Heart left ventricle (tissue), 16 donors: ENCODE results near the gene OPCML. TPM values are rescaled to one million over a fixed set of nuclear protein-coding genes. Genes with fewer than 3 reads are reported as not detected.

Experiments
- ATAC-seq, 4 donors: fragments of 200-7000 bp; cut with Tn5 transposase; one replicate each; pipeline ENCODE4 v1.9.1; 2020 to 2022; ENCODE audit warnings: moderate library complexity in 4 of 4, mild to moderate bottlenecking in 3 of 4, moderate number of reproducible peaks in 1 of 4
- DNase-seq, 5 donors: peaks; one replicate each; pipeline ENCODE4 v3.0.0-alpha.2; 2020
- H3K27ac ChIP-seq, 12 donors: fragments of 200-600 bp; sonication (generic) in 4 of 12; one replicate each; pipeline versions ENCODE4 v1.5.0 to v1.8.0; 2016 to 2022; ENCODE audit warnings: mild to moderate bottlenecking in 2 of 12
- H3K27me3 ChIP-seq, 9 donors: fragments of 200-600 bp; sonication (generic) in 2 of 9; one replicate each; pipeline versions ENCODE4 v1.5.1 to v1.8.0; 2016 to 2022; ENCODE audit warnings: mild to moderate bottlenecking in 3 of 9
- H3K36me3 ChIP-seq, 9 donors: fragments of 200-600 bp; sonication (generic) in 2 of 9; one replicate each; pipeline versions ENCODE4 v1.5.0 to v1.8.0; 2018 to 2022; ENCODE audit warnings: mild to moderate bottlenecking in 2 of 9
- H3K4me1 ChIP-seq, 12 donors: fragments of 200-600 bp; sonication (generic) in 4 of 12; one replicate each; pipeline versions ENCODE4 v1.5.0 to v1.8.0; 2016 to 2022; ENCODE audit warnings: mild to moderate bottlenecking in 3 of 12
- H3K4me3 ChIP-seq, 12 donors: fragments of 200-600 bp; sonication (generic) in 4 of 12; one replicate each; pipeline versions ENCODE4 v1.5.0 to v1.8.0; 2017 to 2022; ENCODE audit warnings: mild to moderate bottlenecking in 9 of 12, moderate library complexity in 4 of 12
- H3K9me3 ChIP-seq, 12 donors: fragments of 200-600 bp; sonication (generic) in 4 of 12; one replicate each; pipeline versions ENCODE4 v1.5.0 to v1.8.0; 2016 to 2022; ENCODE audit warnings: mild to moderate bottlenecking in 1 of 12
- POLR2A ChIP-seq, 2 donors: fragments of 450-650 bp; IDR thresholded peaks; one replicate each; pipeline ENCODE4 v1.6.1; 2017; ENCODE audit warnings: antibody characterized with exemption in 2 of 2, mild to moderate bottlenecking in 2 of 2, moderate library complexity in 2 of 2
- WGBS, 4 donors: extraction: QIAGEN DNeasy Blood & Tissue Kit in 2 of 4; methylation state at CpG; one replicate each; pipeline versions ENCODE4 v1.1.5 to v1.1.7; 2013 to 2018; 5-methylcytosine and 5-hydroxymethylcytosine counted together
- intact Hi-C, 10 donors: fragments of 100-400 bp; cut with DNase I; formaldehyde crosslinking; loops; one replicate each; pipeline versions ENCODE4 v1.11.1 to v1.14.2; 2022
- polyA plus RNA-seq, 2 donors: library from polyadenylated mRNA; stranded (reverse); fragments of 200-250 nt; gene quantifications; one replicate each; pipeline ENCODE4 v1.2.3, GENCODE V29; 2013
- total RNA-seq, 9 donors: library from RNA; depleted of rRNA in 2 of 9; stranded (reverse); fragments of >200 nt in 2 of 9; fragmentation: NEBNext Ultra II Directional in 3 of 9; extraction: Animal tissue kit (Norgen Biotek cat#: 25700) in 3 of 9; gene quantifications; one replicate each; pipeline versions ENCODE4 v1.1.0 to v1.2.4, GENCODE V29; 2016 to 2023
- TF ChIP-seq, protein P1 (sequence below), 12 donors: fragments of 200-600 bp; sonication (generic) in 4 of 12; IDR thresholded peaks; one replicate each; pipeline versions ENCODE4 v1.5.0 to v1.8.0; 2018 to 2022; ENCODE audit warnings: antibody characterized with exemption in 12 of 12, mild to moderate bottlenecking in 5 of 12
- donor health status: ischemic (EF 13 %, LVEDD 7.1; RV severe dilation, severe dysfunction).
- donor health status: healthy with polysubstance abuse.
- donor health status: DM: no; HTN: yes; CAD: no.
- donor health status: DM: no; HTN: no; CAD: no.
- donor health status: ischemic (EF 25% LVEDD 6.9; RV normal size, moderate dysfunction).
- donor health status: ischemic (EF 25% LVEDD 5.7; RV mildly dilated, moderate dysfunction).
- donor health status: healthy.
- donor health status: DM: yes; HTN: yes; CAD: no.
- donor health status: ischemic (EF 35%, LVEDD 5.7; RV mildly dilated, moderate dysfunction).
- donor health status: nonischemic (EF 11% LVEDD 7.7; RV severe dilation, severe dysfunction).
- donor health status: DM: yes; HTN: yes; CAD: no.
- donor health status: PGD.
- donor health status: ischemic (EF 29% LVEDD 5.4; RV normal size, mild dysfunction).
- donor health status: nonischemic (EF 23%, LVEDD 6.1; RV moderate dilation, normal function).

OPCML gene
- total and polyA plus RNA-seq, 11 donors = 0.04 to 1.3 (median 0.23) TPM; not detected in 3

DNA sequence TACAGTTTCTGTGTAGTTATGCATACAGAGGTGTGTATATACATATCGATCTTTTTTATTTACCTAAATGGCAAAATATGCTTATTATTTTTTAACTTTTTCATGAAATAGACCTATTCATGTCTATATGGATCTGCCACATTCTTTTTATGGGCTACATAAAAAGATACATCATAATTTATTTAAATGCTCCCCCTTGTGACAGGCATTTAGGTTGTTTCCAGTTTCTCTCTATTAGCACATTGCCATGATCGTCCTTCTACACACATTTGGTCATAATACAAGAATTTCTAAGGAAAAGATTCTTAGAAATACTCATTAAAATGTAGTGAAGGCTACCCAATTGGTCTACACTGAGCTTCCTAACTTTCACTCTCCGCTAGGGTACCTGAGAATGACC lies 1067.4 kb downstream of the OPCML start:
- ATAC-seq = no peak

DNA sequence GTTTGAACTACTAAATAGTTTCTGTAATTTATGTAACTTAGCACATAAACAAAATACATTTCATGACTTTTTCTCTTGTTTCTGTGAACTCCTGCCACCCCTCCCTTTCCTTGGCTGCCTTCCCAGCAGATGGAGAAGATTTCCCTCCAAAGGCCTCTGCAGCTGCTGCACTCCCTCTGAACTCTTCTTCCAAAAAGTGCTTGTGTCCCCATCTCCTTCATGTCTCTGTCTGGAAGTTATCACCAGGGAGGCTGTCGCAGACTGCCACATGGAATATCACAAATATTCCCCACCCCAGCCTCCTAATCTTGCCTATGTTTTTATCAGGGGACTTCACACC lies 1068.3 kb downstream of the OPCML start:
- no peaks in the 10 kb centered on the region for H3K36me3 ChIP-seq
- no peak overlapping the region for H3K27ac ChIP-seq
- no peak for TF ChIP-seq POLR2A (IDR thresholded peaks at IDR 0.05)
- TF ChIP-seq, protein P1, sequence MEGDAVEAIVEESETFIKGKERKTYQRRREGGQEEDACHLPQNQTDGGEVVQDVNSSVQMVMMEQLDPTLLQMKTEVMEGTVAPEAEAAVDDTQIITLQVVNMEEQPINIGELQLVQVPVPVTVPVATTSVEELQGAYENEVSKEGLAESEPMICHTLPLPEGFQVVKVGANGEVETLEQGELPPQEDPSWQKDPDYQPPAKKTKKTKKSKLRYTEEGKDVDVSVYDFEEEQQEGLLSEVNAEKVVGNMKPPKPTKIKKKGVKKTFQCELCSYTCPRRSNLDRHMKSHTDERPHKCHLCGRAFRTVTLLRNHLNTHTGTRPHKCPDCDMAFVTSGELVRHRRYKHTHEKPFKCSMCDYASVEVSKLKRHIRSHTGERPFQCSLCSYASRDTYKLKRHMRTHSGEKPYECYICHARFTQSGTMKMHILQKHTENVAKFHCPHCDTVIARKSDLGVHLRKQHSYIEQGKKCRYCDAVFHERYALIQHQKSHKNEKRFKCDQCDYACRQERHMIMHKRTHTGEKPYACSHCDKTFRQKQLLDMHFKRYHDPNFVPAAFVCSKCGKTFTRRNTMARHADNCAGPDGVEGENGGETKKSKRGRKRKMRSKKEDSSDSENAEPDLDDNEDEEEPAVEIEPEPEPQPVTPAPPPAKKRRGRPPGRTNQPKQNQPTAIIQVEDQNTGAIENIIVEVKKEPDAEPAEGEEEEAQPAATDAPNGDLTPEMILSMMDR (IDR thresholded peaks at IDR 0.05) = no peak
- ATAC-seq (no peak), DNase-seq (peak in 2 of 5 donors; percentile 27 to 29)
- 32 to 56% (median 35%) methylated on average over 1 of the region's 1 CpG for WGBS, 4 donors
- peaks cover 0 to 5% (median 0%) of the 10 kb centered on the region in 12 donors for H3K9me3 ChIP-seq
- H3K27me3 ChIP-seq = peaks cover 0 to 4% (median 0%) of the 10 kb centered on the region in 9 donors
- no peak overlapping the region for H3K4me3 ChIP-seq
- intact Hi-C loops = no loop called here
- H3K4me1 ChIP-seq = no peaks in the 10 kb centered on the region

More for the DNA sequence above, 1067.4 kb downstream of the OPCML start:
- Histone ChIP-seq H3K9me3 (peaks cover 0 to 3% (median 0%) of the 10 kb centered on the region in 12 donors), H3K27ac (no peak overlapping the region), H3K27me3 (peaks cover 0 to 4% (median 0%) of the 10 kb centered on the region in 9 donors), H3K4me1 (no peaks in the 10 kb centered on the region), H3K36me3 (no peaks in the 10 kb centered on the region), H3K4me3 (no peak overlapping the region)
- DNase-seq = no peak
- intact Hi-C loops = no loop called here
- WGBS, 4 donors = 81 to 88% (median 82%) methylated on average over 3 of the region's 3 CpGs
- no peak for TF ChIP-seq POLR2A (IDR thresholded peaks at IDR 0.05)
- TF ChIP-seq, protein P1 (IDR thresholded peaks at IDR 0.05) = no peak

DNA sequence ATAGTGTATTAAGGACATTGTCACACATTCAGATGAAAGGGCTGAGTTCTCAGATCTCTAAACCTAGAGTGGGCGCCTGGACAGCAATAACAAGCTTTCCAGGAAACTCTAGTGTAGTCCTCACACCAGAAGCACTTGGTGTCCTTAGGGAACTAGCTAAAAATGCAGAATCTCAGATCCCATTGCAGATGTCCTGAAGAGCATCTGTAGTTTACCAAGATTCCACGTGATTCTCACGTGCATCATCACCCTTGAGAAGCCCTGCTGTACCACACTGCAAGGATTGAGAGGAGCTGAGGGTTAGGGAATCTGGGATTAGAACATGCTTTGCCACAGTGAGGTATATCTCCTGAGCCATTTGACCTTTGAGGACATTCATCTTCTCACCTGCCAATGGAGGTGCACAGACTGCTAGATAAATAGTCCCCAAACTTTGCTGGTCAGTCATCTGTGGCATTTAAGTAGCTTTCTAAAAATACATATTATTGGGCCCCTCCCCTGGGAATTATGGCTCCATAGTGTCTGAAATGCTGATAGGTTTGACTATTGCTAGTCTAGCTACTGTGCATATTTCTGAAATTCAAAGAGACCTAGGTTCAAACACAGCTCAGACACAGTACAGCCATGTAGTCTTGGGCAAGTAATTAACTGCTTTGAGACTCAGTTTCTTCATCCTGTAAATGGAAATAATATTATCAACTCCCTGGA lies 1068.9 kb downstream of the OPCML start:
- ATAC-seq = no peak
- DNase-seq = no peak

DNA sequence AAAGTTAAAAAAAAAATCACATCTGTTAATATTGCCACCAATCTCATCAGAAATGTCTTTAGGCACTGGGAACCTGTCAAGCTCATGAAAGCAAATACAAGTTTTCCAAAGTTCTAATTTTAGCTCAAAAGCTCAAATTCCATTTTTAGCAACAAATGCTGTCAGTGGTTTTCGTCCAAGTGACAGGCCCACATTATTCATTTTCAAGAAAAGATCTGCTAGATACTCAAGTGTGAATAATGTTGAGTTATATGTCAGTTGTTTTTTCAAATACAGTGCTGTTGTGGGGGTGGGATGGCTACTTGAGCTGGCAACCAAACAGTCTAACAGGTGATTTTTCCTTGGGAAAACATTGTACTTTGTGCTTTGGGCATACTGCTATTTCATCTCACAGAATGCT lies 1072.6 kb downstream of the OPCML start:
- DNase-seq (no peak), ATAC-seq (no peak)
- intact Hi-C loops = no loop called here

More for the DNA sequence above, 1068.9 kb downstream of the OPCML start:
- WGBS, 4 donors = 67 to 76% (median 71%) methylated on average over 3 of the region's 3 CpGs
- intact Hi-C loops = no loop called here
- Histone ChIP-seq H3K4me1 (no peaks in the 10 kb centered on the region), H3K27ac (no peak overlapping the region), H3K36me3 (no peaks in the 10 kb centered on the region), H3K9me3 (peaks cover 0 to 5% (median 0%) of the 10 kb centered on the region in 12 donors), H3K27me3 (peaks cover 0 to 3% (median 0%) of the 10 kb centered on the region in 9 donors), H3K4me3 (no peak overlapping the region)
- TF ChIP-seq POLR2A (IDR thresholded peaks at IDR 0.05) = no peak

More for the DNA sequence above, 1072.6 kb downstream of the OPCML start:
- Histone ChIP-seq H3K27me3 (peaks cover 0 to 7% (median 0%) of the 10 kb centered on the region in 9 donors), H3K27ac (no peak overlapping the region), H3K4me1 (no peaks in the 10 kb centered on the region), H3K4me3 (no peak overlapping the region), H3K36me3 (no peaks in the 10 kb centered on the region), H3K9me3 (peaks cover 0 to 5% (median 0%) of the 10 kb centered on the region in 12 donors)
- TF ChIP-seq, protein P1 (IDR thresholded peaks at IDR 0.05) = no peak
- TF ChIP-seq POLR2A (IDR thresholded peaks at IDR 0.05) = no peak
- WGBS, 4 donors = 51 to 67% (median 63%) methylated on average over 1 of the region's 1 CpG
